Measurements from ENCODE around the gene TCF15.
A peak's percentile ranks its signal among the peaks of the same experiment; 100 is the strongest.

TCF15 gene

DNA sequence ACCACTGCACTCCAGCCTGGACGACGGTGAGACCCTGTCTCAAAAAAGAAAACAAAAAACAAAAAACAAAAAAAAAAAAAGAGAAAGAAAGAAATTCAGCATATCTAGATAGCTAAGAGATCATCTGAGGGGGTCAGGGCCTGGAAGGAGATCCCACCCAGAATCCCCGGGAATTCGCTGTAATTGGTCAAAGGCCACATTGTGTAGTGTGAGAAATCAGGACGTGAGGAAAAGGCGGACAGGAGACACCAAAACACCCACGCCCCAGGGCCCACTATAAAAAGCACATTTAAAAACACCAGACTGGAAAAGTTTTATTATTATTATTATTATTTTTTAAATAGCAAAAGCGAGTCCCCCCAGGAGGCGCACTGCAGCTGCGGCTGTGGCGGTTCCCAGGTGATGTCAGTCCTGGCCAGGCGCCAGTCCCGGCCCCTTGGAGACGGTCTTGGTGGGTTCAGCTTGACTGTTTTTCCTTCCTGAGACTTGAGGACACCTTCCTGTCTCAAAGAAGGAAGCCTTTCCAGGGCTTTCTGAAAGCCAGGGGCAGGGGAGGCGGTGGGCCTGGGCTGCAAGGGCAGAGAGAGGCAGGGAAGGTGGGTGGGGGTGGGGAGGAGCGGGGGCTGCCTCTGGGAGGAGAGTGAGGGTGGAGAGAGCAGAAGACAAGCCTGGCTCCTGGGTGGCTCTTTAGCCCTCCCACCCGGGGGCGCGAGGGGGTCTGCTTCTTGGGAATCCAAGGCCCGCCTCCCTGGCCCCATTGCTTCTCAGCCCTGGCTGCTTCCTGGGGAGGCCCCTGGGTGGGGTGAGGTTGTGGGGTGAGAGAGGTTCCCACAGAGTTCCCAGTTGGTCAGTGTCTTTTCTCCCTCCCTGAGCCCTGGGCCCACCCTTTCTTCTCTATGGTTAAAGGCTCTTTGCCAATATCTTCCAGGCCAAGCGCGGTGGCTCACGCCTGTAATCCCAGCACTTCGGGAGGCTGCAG, 14.5 kb downstream of the TCF15 start:
- H4K20me1 ChIP-seq (ENCODE audit: insufficient read depth, low read length), result no peaks in the 10 kb centered on the region

DNA sequence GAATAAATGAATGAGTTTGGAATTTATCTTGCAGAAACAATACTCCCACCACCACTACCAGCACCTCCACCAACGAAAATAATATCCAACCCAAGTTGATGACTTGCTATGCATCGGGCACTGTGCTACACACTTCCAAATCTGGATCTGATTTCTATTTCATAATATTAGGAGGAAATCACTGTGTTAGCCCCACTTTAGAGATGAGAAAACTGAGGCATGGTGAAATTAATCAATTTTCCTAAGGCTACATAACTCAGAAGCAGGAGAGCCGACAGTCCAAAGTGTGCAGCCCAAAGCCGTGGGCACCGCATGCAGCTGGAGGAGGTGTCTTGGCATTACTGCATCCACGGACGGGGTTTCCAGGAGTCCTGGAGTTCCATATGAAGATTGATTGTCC, 17.6 kb downstream of the TCF15 start:
- Histone ChIP-seq H3K4me3 (ENCODE audit: low read length) (no peak overlapping the region), H3K36me3 (replicated peaks; ENCODE audit: low read depth, low read length) (no peaks in the 10 kb centered on the region), H3K9ac (ENCODE audit: low read length) (no peak overlapping the region), H2AFZ (ENCODE audit: low read depth, low read length) (0 out of 2 replicates have a peak overlapping the region, but pooled peaks have one; percentile 24), H3K9me3 (ENCODE audit: insufficient read depth, low read length) (no peaks in the 10 kb centered on the region), H3K4me1 (ENCODE audit: low read length) (peaks cover 14% of the 10 kb centered on the region), H4K20me1 (ENCODE audit: insufficient read depth, low read length) (no peaks in the 10 kb centered on the region), H3K27me3 (ENCODE audit: low read depth, low read length) (0 out of 2 replicates have a peak, but pooled peaks cover 3% of the 10 kb centered on the region), H3K4me2 (ENCODE audit: low read length) (no peak overlapping the region), H3K79me2 (ENCODE audit: low read length) (no peaks in the 10 kb centered on the region), H3K27ac (ENCODE audit: low read length) (no peak overlapping the region)
- TF ChIP-seq, protein P1, sequence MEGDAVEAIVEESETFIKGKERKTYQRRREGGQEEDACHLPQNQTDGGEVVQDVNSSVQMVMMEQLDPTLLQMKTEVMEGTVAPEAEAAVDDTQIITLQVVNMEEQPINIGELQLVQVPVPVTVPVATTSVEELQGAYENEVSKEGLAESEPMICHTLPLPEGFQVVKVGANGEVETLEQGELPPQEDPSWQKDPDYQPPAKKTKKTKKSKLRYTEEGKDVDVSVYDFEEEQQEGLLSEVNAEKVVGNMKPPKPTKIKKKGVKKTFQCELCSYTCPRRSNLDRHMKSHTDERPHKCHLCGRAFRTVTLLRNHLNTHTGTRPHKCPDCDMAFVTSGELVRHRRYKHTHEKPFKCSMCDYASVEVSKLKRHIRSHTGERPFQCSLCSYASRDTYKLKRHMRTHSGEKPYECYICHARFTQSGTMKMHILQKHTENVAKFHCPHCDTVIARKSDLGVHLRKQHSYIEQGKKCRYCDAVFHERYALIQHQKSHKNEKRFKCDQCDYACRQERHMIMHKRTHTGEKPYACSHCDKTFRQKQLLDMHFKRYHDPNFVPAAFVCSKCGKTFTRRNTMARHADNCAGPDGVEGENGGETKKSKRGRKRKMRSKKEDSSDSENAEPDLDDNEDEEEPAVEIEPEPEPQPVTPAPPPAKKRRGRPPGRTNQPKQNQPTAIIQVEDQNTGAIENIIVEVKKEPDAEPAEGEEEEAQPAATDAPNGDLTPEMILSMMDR (IDR thresholded peaks at IDR 0.05; ENCODE audit: low read depth, low read length), result no peak
- no peak for TF ChIP-seq EZH2phosphoT487 (IDR thresholded peaks at IDR 0.05; ENCODE audit: low read depth)

More for the DNA sequence above, 14.5 kb downstream of the TCF15 start:
- H3K9me3 ChIP-seq (ENCODE audit: insufficient read depth, low read length), result no peaks in the 10 kb centered on the region
- H3K27ac ChIP-seq (ENCODE audit: low read length), result no peak overlapping the region
- 0 out of 2 replicates have a peak, but pooled peaks cover 3% of the 10 kb centered on the region for H3K27me3 ChIP-seq (ENCODE audit: low read depth, low read length)
- no peak overlapping the region for H3K9ac ChIP-seq (ENCODE audit: low read length)
- H3K79me2 ChIP-seq (ENCODE audit: low read length), result no peaks in the 10 kb centered on the region
- peaks cover 4% of the 10 kb centered on the region; the same call in 1 of the 2 replicates for H3K4me1 ChIP-seq (ENCODE audit: low read length)
- no peak overlapping the region for H3K4me2 ChIP-seq (ENCODE audit: low read length)
- H3K36me3 ChIP-seq (replicated peaks; ENCODE audit: low read depth, low read length), result no peaks in the 10 kb centered on the region
- H2AFZ ChIP-seq (ENCODE audit: low read depth, low read length), result no peak overlapping the region
- no peak for TF ChIP-seq EZH2phosphoT487 (IDR thresholded peaks at IDR 0.05; ENCODE audit: low read depth)
- TF ChIP-seq, protein P1 (IDR thresholded peaks at IDR 0.05; ENCODE audit: low read depth, low read length), result no peak
- no peak overlapping the region for H3K4me3 ChIP-seq (ENCODE audit: low read length)

DNA sequence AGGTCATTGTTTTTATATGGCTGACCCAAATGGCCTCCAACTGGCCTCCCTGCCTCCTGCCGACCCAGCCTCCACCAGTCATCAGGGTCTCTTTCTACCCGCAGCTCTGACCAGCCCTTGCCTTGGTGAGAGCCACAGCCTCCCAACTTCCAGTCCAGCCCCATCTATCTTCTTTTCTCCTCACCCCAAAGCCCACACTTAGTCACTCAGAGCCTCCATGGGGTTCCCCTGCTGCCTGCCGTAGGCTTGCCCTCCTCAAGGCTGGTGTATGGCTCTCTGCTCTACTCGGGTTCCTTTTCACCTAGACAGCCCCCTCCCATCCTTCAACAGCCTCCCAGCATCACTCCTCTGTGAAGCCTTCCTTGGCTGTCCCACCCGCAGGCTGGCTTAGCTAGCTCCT, 18.2 kb downstream of the TCF15 start:
- TF ChIP-seq, protein P1 (IDR thresholded peaks at IDR 0.05; ENCODE audit: low read depth, low read length), result no peak
- TF ChIP-seq EZH2phosphoT487 (IDR thresholded peaks at IDR 0.05; ENCODE audit: low read depth), result no peak
- no peak overlapping the region for H3K4me2 ChIP-seq (ENCODE audit: low read length)
- H3K27ac ChIP-seq (ENCODE audit: low read length), result no peak overlapping the region
- peaks cover 14% of the 10 kb centered on the region for H3K4me1 ChIP-seq (ENCODE audit: low read length)
- H4K20me1 ChIP-seq (ENCODE audit: insufficient read depth, low read length), result no peaks in the 10 kb centered on the region
- H3K79me2 ChIP-seq (ENCODE audit: low read length), result no peaks in the 10 kb centered on the region
- H3K27me3 ChIP-seq (ENCODE audit: low read depth, low read length), result 0 out of 2 replicates have a peak, but pooled peaks cover 3% of the 10 kb centered on the region
- H3K9ac ChIP-seq (ENCODE audit: low read length), result no peak overlapping the region
- peak overlapping the region; percentile 24; the same call in 1 of the 2 replicates for H2AFZ ChIP-seq (ENCODE audit: low read depth, low read length)
- no peaks in the 10 kb centered on the region for H3K9me3 ChIP-seq (ENCODE audit: insufficient read depth, low read length)
- H3K4me3 ChIP-seq (ENCODE audit: low read length), result no peak overlapping the region
- no peaks in the 10 kb centered on the region for H3K36me3 ChIP-seq (replicated peaks; ENCODE audit: low read depth, low read length)

Measured in OCI-LY3 (cell line).